ENCODE data around the gene EED. TPM values are rescaled to one million over a fixed set of nuclear protein-coding genes. Genes with fewer than 3 reads are reported as not detected.
A peak's percentile ranks its signal among the peaks of the same experiment; 100 is the strongest.
"Not testable (repeated sequence)": the region's sequence is repeated elsewhere in the genome, so short reads cannot be mapped to it uniquely, and the experiment has no call there.

EED gene
- total RNA-seq, 1 experiment from 2014 or later, result 24.4 TPM

DNA sequence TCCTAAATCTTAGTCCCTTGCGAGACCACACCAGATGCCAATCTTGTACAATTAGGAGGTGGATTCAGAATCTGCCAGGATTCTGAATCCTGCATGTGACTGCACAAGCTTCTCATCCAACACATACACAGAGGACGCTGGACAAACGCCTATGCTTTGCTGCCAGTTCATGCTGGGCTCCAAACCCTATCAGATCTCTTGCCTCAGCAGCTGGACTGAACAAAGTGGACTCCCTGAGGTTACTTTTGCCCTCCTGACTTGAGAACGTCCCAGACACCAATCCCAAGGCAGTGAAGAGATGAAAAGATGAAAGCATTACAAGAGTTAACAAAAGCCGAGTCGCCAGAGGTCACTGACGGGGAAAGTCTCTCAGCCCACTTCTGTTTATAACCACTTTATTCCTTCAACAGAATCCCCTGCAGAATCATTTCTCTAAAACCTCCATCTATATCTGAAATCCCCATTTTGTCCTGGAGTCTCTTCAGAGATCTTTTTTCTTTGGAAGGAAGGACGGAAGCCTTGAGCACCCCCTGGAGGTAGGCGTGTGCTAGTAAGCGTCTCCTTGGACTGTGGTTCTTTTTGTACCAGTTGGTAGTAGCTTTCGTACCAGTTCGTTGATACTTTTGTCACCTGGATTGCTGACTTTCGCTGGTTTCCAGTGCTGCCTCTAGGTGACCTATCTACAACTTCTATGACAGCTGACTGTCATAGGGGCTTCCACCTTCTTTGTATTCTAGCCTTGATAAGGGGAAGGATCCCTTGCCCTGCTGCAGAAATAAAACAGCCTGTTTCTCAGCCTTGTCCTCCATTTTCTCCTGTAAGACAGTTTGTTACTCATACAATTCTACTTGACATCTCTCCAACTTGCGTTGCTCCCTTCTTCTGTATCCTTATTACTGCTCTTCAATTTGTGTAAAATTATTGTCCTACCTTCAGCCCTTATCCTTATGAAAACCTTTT lies 26.1 kb upstream of the EED start:
- BruUV-seq (replicated peaks), result no TSS peak
- intact Hi-C loops (cut with micrococcal nuclease; ENCODE audit: unreplicated experiment), result loop anchor here (2.0 to 10.0 kb wide), 3 partner anchors 151 to 364 kb away; partner anchors contain the start of genes CCDC83 and PICALM
- CTCF ChIA-PET, result interaction anchor here (0.5 to 1.0 kb wide), 3 partner anchors 176 to 1772 kb away, joined by 3 to 8 read pairs (median 6); no protein-coding TSS in a partner anchor

DNA sequence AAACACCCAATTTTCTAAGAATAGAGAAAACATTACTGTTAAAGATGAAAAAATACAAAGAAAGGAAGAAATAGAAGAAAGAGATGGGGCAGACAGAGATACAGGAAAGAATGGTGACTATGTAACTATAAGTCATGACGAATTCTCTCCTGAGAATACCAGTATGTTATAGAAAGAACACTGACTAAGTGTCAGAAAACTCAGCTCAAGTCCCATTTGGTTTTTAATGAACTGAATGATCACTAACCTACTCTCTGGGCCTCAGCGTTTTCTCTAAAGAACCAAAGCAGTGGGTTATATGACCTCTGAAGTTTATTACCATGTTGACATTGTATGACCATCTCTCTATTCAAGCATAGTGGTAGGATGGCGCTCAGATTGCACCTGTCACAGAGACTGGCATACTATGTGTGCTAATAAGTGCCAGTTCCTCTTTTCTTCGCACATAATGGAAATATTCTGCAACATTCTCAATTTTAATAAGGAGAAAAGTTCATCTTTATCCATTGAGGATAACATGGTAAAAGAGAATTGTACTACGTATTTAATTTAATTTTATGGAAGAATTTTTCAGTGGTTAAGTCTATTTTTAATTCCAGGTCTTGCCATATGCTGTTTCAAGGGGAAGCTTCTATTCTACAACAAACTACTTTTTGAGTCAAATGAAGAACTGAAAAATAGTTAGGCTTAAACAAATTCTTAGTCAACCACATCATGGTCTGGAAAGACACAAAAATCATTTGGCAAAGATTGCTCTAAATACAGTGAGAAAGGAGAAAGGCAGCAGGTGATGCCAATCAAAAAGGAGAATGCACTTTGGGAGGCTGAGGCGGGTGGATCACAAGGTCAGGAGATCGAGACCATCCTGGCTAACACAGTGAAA lies 25.0 kb upstream of the EED start:
- no peak overlapping the region for H3K4me3 Mint-ChIP-seq (ENCODE audit: low read depth, unreplicated experiment)
- peaks cover 19% of the 10 kb centered on the region for H3K4me1 Mint-ChIP-seq (ENCODE audit: low read depth, unreplicated experiment)
- no TSS peak for BruUV-seq (replicated peaks)
- no peaks in the 10 kb centered on the region for H3K36me3 Mint-ChIP-seq (ENCODE audit: insufficient read depth, unreplicated experiment)
- no peak overlapping the region for H3K27ac Mint-ChIP-seq (ENCODE audit: unreplicated experiment)
- intact Hi-C loops (cut with micrococcal nuclease; ENCODE audit: unreplicated experiment), result loop anchor here (2.0 to 10.0 kb wide), 3 partner anchors 152 to 365 kb away; partner anchors contain the start of genes CCDC83 and PICALM
- no peak for DNase-seq
- no peaks in the 10 kb centered on the region for H3K27me3 Mint-ChIP-seq (ENCODE audit: unreplicated experiment)
- TF ChIP-seq, protein P1, sequence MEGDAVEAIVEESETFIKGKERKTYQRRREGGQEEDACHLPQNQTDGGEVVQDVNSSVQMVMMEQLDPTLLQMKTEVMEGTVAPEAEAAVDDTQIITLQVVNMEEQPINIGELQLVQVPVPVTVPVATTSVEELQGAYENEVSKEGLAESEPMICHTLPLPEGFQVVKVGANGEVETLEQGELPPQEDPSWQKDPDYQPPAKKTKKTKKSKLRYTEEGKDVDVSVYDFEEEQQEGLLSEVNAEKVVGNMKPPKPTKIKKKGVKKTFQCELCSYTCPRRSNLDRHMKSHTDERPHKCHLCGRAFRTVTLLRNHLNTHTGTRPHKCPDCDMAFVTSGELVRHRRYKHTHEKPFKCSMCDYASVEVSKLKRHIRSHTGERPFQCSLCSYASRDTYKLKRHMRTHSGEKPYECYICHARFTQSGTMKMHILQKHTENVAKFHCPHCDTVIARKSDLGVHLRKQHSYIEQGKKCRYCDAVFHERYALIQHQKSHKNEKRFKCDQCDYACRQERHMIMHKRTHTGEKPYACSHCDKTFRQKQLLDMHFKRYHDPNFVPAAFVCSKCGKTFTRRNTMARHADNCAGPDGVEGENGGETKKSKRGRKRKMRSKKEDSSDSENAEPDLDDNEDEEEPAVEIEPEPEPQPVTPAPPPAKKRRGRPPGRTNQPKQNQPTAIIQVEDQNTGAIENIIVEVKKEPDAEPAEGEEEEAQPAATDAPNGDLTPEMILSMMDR (IDR thresholded peaks at IDR 0.05; ENCODE audit: unreplicated experiment), result no peak
- CTCF ChIA-PET, result interaction anchor here (0.6 kb wide), 1 partner anchor 15 kb away, joined by 4 read pairs; no protein-coding TSS in a partner anchor
- no peaks in the 10 kb centered on the region for H3K9me3 Mint-ChIP-seq (ENCODE audit: low read depth, unreplicated experiment)

More for the DNA sequence above, 26.1 kb upstream of the EED start:
- TF ChIP-seq, protein P1 (IDR thresholded peaks at IDR 0.05; ENCODE audit: unreplicated experiment), result peak; percentile 53
- H3K4me3 Mint-ChIP-seq (ENCODE audit: low read depth, unreplicated experiment), result peak overlapping the region; percentile 7
- no peaks in the 10 kb centered on the region for H3K36me3 Mint-ChIP-seq (ENCODE audit: insufficient read depth, unreplicated experiment)
- peak overlapping the region; percentile 9 for H3K27ac Mint-ChIP-seq (ENCODE audit: unreplicated experiment)
- peaks cover 22% of the 10 kb centered on the region for H3K4me1 Mint-ChIP-seq (ENCODE audit: low read depth, unreplicated experiment)
- peak; percentile 72 for DNase-seq
- no peaks in the 10 kb centered on the region for H3K27me3 Mint-ChIP-seq (ENCODE audit: unreplicated experiment)
- H3K9me3 Mint-ChIP-seq (ENCODE audit: low read depth, unreplicated experiment), result no peaks in the 10 kb centered on the region

DNA sequence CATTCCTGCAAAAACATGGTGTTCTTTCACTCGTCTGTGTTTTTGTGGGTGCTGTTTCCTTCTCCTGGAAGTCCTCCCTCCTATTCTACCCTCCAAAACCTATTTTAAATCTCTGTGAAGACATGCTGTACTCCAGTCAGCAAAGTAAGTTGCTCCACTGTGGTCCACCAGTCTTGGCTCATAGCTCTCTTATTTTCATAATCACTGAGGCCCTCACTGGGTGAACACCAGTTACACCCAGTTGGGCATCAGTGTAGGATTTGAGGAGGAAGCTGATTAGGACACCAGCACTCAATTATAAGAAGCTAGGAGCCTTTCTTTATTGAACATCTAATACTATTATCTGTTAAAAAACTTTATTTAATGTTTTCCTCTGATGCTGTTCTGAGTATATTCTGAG lies 23.9 kb upstream of the EED start:
- BruUV-seq (replicated peaks), result no TSS peak
- Mint-ChIP-seq H3K27ac (ENCODE audit: unreplicated experiment) (no peak overlapping the region), H3K4me1 (ENCODE audit: low read depth, unreplicated experiment) (peaks cover 12% of the 10 kb centered on the region), H3K4me3 (ENCODE audit: low read depth, unreplicated experiment) (no peak overlapping the region), H3K36me3 (ENCODE audit: insufficient read depth, unreplicated experiment) (no peaks in the 10 kb centered on the region), H3K9me3 (ENCODE audit: low read depth, unreplicated experiment) (no peaks in the 10 kb centered on the region), H3K27me3 (ENCODE audit: unreplicated experiment) (no peaks in the 10 kb centered on the region)
- CTCF ChIA-PET, result interaction anchor here (1.6 kb wide), 1 partner anchor 179 kb away, joined by 3 read pairs; no protein-coding TSS in a partner anchor
- TF ChIP-seq, protein P1 (IDR thresholded peaks at IDR 0.05; ENCODE audit: unreplicated experiment), result no peak
- no peak for DNase-seq
- intact Hi-C loops (cut with micrococcal nuclease; ENCODE audit: unreplicated experiment), result no loop called here

DNA sequence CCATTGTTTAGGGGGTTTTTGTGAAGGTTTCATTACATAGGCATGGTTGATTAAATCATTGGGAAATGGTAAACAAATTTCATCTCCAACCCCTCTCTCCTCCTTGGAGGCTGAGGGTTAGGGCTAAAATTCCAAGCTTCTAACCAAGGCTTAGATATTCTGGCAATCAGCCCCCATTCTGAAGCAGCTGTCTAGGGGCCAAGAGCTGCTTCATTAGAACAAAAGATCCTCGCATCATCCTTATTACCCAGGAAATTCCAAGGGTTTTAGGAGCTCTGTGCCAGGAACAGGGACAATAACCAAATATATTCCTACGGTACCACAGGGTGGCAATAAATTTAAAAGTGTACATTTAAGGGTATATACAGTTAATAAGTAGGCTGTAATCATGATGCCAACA lies 22.5 kb upstream of the EED start:
- no peaks in the 10 kb centered on the region for H3K9me3 Mint-ChIP-seq (ENCODE audit: low read depth, unreplicated experiment)
- H3K4me3 Mint-ChIP-seq (ENCODE audit: low read depth, unreplicated experiment), result no peak overlapping the region
- no peaks in the 10 kb centered on the region for H3K27me3 Mint-ChIP-seq (ENCODE audit: unreplicated experiment)
- TF ChIP-seq, protein P1 (IDR thresholded peaks at IDR 0.05; ENCODE audit: unreplicated experiment), result no peak
- no TSS peak for BruUV-seq (replicated peaks)
- DNase-seq, result no peak
- intact Hi-C loops (cut with micrococcal nuclease; ENCODE audit: unreplicated experiment), result no loop called here
- CTCF ChIA-PET, result no interaction called here
- no peaks in the 10 kb centered on the region for H3K36me3 Mint-ChIP-seq (ENCODE audit: insufficient read depth, unreplicated experiment)
- no peak overlapping the region for H3K27ac Mint-ChIP-seq (ENCODE audit: unreplicated experiment)
- H3K4me1 Mint-ChIP-seq (ENCODE audit: low read depth, unreplicated experiment), result peaks cover 12% of the 10 kb centered on the region

DNA sequence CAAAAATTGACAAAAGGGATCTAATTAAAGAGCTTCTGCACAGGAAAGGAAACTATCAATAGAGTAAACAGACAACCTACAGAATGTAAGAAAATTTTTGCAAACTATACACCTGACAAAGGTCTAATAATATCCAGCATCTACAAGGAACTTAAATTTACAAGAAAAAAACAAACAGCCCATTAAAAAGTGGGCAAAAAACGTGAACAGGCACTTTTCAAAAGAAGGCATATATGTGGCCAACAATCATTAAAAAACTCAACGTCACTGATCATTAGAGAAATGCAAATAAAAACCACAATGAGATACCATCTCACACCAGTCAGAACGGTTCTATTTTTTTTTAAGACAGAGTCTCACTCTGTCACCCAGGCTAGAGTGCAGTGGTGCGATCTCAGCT lies 20.0 kb upstream of the EED start:
- intact Hi-C loops (cut with micrococcal nuclease; ENCODE audit: unreplicated experiment); CTCF ChIA-PET; H3K36me3 Mint-ChIP-seq (ENCODE audit: insufficient read depth, unreplicated experiment); H3K4me1 Mint-ChIP-seq (ENCODE audit: low read depth, unreplicated experiment); H3K9me3 Mint-ChIP-seq (ENCODE audit: low read depth, unreplicated experiment); H3K4me3 Mint-ChIP-seq (ENCODE audit: low read depth, unreplicated experiment); H3K27ac Mint-ChIP-seq (ENCODE audit: unreplicated experiment); H3K27me3 Mint-ChIP-seq (ENCODE audit: unreplicated experiment); DNase-seq; BruUV-seq (replicated peaks): not testable (repeated sequence)

DNA sequence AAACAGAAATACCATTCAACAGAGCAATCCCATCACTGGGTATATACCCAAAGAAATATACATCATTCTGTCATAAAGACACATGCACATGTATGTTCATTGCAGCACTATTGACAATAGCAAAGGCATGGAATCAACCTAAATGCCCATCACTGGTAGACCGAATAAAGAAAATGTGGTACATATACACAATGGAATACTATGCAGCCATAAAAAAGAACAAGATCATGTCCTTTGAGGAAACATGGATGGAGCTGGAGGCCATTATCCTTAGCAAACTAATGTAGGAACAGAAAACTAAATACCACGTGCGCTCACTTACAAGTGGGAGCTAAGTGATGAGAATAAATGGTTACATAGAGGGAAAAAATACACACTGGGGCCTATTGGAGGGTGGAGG lies 19.2 kb upstream of the EED start:
- H3K27ac Mint-ChIP-seq (ENCODE audit: unreplicated experiment); DNase-seq; CTCF ChIA-PET; H3K9me3 Mint-ChIP-seq (ENCODE audit: low read depth, unreplicated experiment); H3K4me3 Mint-ChIP-seq (ENCODE audit: low read depth, unreplicated experiment); H3K27me3 Mint-ChIP-seq (ENCODE audit: unreplicated experiment); intact Hi-C loops (cut with micrococcal nuclease; ENCODE audit: unreplicated experiment); H3K36me3 Mint-ChIP-seq (ENCODE audit: insufficient read depth, unreplicated experiment); H3K4me1 Mint-ChIP-seq (ENCODE audit: low read depth, unreplicated experiment); BruUV-seq (replicated peaks): not testable (repeated sequence)
